Muscle of back (tissue), 11 donors: ENCODE data around the gene FRMD3. TPM values are rescaled to one million over a fixed set of nuclear protein-coding genes. Genes with fewer than 3 reads are reported as not detected.
A peak's percentile ranks its signal among the peaks of the same experiment; 100 is the strongest.
"Not testable (repeated sequence)": the region's sequence is repeated elsewhere in the genome, so short reads cannot be mapped to it uniquely, and the experiment has no call there.

Source experiments
- DNase-seq, 3 donors: peaks; one replicate each; pipeline versions ENCODE4 v3.0.0 to v3.0.0-alpha.2; 2013
- polyA plus RNA-seq, 10 donors: library from polyadenylated mRNA; unstranded; fragments of 120-200 nt; gene quantifications; one replicate each; pipeline ENCODE4 v1.2.1, GENCODE V29; 2013; ENCODE audit not compliant: insufficient read length in 10 of 10

FRMD3 gene
- polyA plus RNA-seq, 10 donors: 22.5 to 37.8 (median 29.4) TPM

GRCh38 chr9:83396342-83396741 is 141.9 kb downstream of the FRMD3 start:
- no peak for DNase-seq

- no peak for DNase-seq
Measured at GRCh38 chr9:83392228-83392627, 146.0 kb downstream of the FRMD3 start.

GRCh38 chr9:83388346-83388745 is 149.9 kb downstream of the FRMD3 start:
- no peak for DNase-seq

- DNase-seq: no peak
Measured at GRCh38 chr9:83387401-83388185, 150.6 kb downstream of the FRMD3 start.

- DNase-seq: peak in 2 of 3 donors; percentile 55 to 56
Measured at GRCh38 chr9:83385317-83385716, 152.9 kb downstream of the FRMD3 start.

- DNase-seq: peak in 2 of 3 donors; percentile 16 to 50
Measured at GRCh38 chr9:83384214-83384613, 154.0 kb downstream of the FRMD3 start.

GRCh38 chr9:83383034-83383433 is 155.2 kb downstream of the FRMD3 start:
- DNase-seq: no peak

- DNase-seq: no peak
Measured at GRCh38 chr9:83382421-83382820, 155.8 kb downstream of the FRMD3 start.

GRCh38 chr9:83379045-83379444 is 159.2 kb downstream of the FRMD3 start:
- no peak for DNase-seq

GRCh38 chr9:83372957-83373356 is 165.2 kb downstream of the FRMD3 start:
- peak; percentile 47 to 78 (median 64) for DNase-seq

GRCh38 chr9:83367326-83367725 is 170.9 kb downstream of the FRMD3 start:
- DNase-seq: peak; percentile 32 to 65 (median 53)

- no peak for DNase-seq
Measured at GRCh38 chr9:83362341-83362995, 175.7 kb downstream of the FRMD3 start.

GRCh38 chr9:83359039-83359438 is 179.2 kb downstream of the FRMD3 start:
- no peak for DNase-seq

GRCh38 chr9:83358493-83358892 is 179.7 kb downstream of the FRMD3 start:
- not testable (repeated sequence) for DNase-seq

- DNase-seq: peak in 2 of 3 donors; percentile 45 to 72
Measured at GRCh38 chr9:83355729-83356151, 182.5 kb downstream of the FRMD3 start.

GRCh38 chr9:83355024-83355444 is 183.2 kb downstream of the FRMD3 start:
- peak; percentile 53 to 73 (median 61) for DNase-seq

- no peak for DNase-seq
Measured at GRCh38 chr9:83349031-83349430, 189.2 kb downstream of the FRMD3 start.

- DNase-seq: no peak
Measured at GRCh38 chr9:83346655-83347420, 191.4 kb downstream of the FRMD3 start.

GRCh38 chr9:83343366-83343999 is 194.7 kb downstream of the FRMD3 start:
- no peak for DNase-seq

GRCh38 chr9:83342731-83343130 is 195.5 kb downstream of the FRMD3 start:
- DNase-seq: no peak

- DNase-seq: no peak
Measured at GRCh38 chr9:83342006-83342405, 196.2 kb downstream of the FRMD3 start.

GRCh38 chr9:83340451-83340850 is 197.8 kb downstream of the FRMD3 start:
- no peak for DNase-seq
